Measurements from ENCODE around the gene MTNR1A. TPM values are rescaled to one million over a fixed set of nuclear protein-coding genes. Genes with fewer than 3 reads are reported as not detected.

Gene MTNR1A
- total and polyA plus RNA-seq, 2 donors (not counting 1 experiment from before 2014, with no cell fraction given), result not detected

DNA sequence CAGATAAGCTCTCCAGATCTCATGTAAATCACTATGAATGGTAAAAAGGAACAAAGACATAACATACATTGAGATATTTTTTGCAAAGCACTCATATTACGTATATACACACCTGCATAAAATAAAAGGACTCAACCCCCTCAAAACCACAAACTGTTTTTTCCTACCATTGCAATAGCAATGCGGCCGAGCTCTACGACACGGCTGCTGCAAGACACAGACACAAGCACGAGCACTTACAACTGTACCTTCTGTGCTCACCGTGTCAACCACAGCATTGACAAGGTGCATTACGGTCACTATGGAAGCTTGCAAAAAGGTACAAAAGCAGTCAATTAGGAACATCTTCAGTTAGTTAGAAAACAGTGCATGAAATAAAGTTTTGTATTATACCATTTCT is 37.1 kb upstream of the MTNR1A start:
- Histone ChIP-seq H3K9me3 (ENCODE audit: control extremely low read depth in 1 of 3, control insufficient read depth in 2 of 3, insufficient read depth in 1 of 3, low read length in 2 of 3) (peaks cover 0 to 4% (median 0%) of the 10 kb centered on the region in 3 donors), H3K4me3 (ENCODE audit: control extremely low read depth in 1 of 5, extremely low read depth in 1 of 5, insufficient read depth in 1 of 5, low read depth in 2 of 5, low read length in 4 of 5) (no peak overlapping the region), H4K20me1 (ENCODE audit: control insufficient read depth, insufficient read depth, low read length, poor library complexity, severe bottlenecking) (no peaks in the 10 kb centered on the region), H2AFZ (ENCODE audit: insufficient read depth, low read depth, low read length, poor library complexity, severe bottlenecking) (no peak overlapping the region), H3K4me1 (ENCODE audit: control insufficient read depth in 2 of 2, insufficient read depth in 2 of 2, low read length in 2 of 2) (no peaks in the 10 kb centered on the region), H3K79me2 (ENCODE audit: control insufficient read depth, insufficient read depth, low read length) (no peaks in the 10 kb centered on the region), H3K36me3 (replicated peaks in 1 of 2; ENCODE audit: control extremely low read depth in 1 of 2, control insufficient read depth in 1 of 2, extremely low read depth in 1 of 2, insufficient read depth in 2 of 2, low read length in 1 of 2) (no peaks in the 10 kb centered on the region), H3K9ac (ENCODE audit: low read length) (no peak overlapping the region), H3K27ac (ENCODE audit: low read length in 2 of 2) (no peak overlapping the region), H3K27me3 (replicated peaks in 1 of 4; ENCODE audit: control extremely low read depth in 1 of 4, control insufficient read depth in 3 of 4, insufficient read depth in 4 of 4, low read length in 3 of 4) (no peaks in the 10 kb centered on the region), H3K4me2 (replicated peaks; ENCODE audit: low read depth, low read length, poor library complexity, severe bottlenecking) (no peak overlapping the region)
- CTCF ChIA-PET, result no interaction called here
- ATAC-seq (ENCODE audit: low read depth) (no peak), DNase-seq (no peak)
- H3K9me3 Mint-ChIP-seq (ENCODE audit: insufficient read depth), result no peaks in the 10 kb centered on the region
- TF ChIP-seq, protein P1, sequence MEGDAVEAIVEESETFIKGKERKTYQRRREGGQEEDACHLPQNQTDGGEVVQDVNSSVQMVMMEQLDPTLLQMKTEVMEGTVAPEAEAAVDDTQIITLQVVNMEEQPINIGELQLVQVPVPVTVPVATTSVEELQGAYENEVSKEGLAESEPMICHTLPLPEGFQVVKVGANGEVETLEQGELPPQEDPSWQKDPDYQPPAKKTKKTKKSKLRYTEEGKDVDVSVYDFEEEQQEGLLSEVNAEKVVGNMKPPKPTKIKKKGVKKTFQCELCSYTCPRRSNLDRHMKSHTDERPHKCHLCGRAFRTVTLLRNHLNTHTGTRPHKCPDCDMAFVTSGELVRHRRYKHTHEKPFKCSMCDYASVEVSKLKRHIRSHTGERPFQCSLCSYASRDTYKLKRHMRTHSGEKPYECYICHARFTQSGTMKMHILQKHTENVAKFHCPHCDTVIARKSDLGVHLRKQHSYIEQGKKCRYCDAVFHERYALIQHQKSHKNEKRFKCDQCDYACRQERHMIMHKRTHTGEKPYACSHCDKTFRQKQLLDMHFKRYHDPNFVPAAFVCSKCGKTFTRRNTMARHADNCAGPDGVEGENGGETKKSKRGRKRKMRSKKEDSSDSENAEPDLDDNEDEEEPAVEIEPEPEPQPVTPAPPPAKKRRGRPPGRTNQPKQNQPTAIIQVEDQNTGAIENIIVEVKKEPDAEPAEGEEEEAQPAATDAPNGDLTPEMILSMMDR (IDR thresholded peaks at IDR 0.05), result no peak
- no peak for TF ChIP-seq EZH2 (IDR thresholded peaks at IDR 0.05; ENCODE audit: borderline replicate concordance, insufficient read depth, low read depth, low read length, poor library complexity, severe bottlenecking)
- intact Hi-C loops (cut with micrococcal nuclease), result no loop called here
- 88% methylated on average over 7 of the region's 8 CpGs for WGBS (ENCODE audit: insufficient coverage)
- no peaks in the 10 kb centered on the region for H3K4me1 Mint-ChIP-seq
- H3K4me3 Mint-ChIP-seq, result no peak overlapping the region
- no peak overlapping the region for H3K27ac Mint-ChIP-seq
- POLR2A ChIA-PET, result no interaction called here
- H3K27me3 Mint-ChIP-seq, result no peaks in the 10 kb centered on the region

DNA sequence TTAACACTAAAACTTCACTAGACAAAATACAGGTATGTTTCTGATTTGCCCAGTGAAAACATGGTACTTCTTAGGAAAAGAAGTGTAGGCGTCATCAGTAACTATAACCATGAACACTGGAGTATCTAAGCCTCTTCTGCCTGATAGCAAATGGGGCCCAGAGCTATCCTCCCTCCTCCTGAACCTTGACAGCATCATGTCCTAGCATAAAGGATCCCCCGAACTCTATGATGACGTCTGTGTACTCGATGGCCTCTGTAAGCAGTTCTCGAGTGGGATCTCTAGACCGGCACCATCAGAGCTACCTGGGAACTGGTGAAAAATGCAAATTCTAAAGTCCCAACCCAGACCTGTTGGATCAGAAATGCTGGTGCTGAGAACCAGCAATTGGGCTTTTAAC is 36.3 kb upstream of the MTNR1A start:
- Histone ChIP-seq H3K27me3 (replicated peaks in 1 of 4; ENCODE audit: control extremely low read depth in 1 of 4, control insufficient read depth in 3 of 4, insufficient read depth in 4 of 4, low read length in 3 of 4) (no peaks in the 10 kb centered on the region), H3K27ac (ENCODE audit: low read length in 2 of 2) (no peak overlapping the region), H3K36me3 (replicated peaks in 1 of 2; ENCODE audit: control extremely low read depth in 1 of 2, control insufficient read depth in 1 of 2, extremely low read depth in 1 of 2, insufficient read depth in 2 of 2, low read length in 1 of 2) (no peaks in the 10 kb centered on the region), H3K79me2 (ENCODE audit: control insufficient read depth, insufficient read depth, low read length) (no peaks in the 10 kb centered on the region), H3K4me3 (ENCODE audit: control extremely low read depth in 1 of 5, extremely low read depth in 1 of 5, insufficient read depth in 1 of 5, low read depth in 2 of 5, low read length in 4 of 5) (no peak overlapping the region), H4K20me1 (ENCODE audit: control insufficient read depth, insufficient read depth, low read length, poor library complexity, severe bottlenecking) (no peaks in the 10 kb centered on the region), H2AFZ (ENCODE audit: insufficient read depth, low read depth, low read length, poor library complexity, severe bottlenecking) (no peak overlapping the region), H3K9me3 (ENCODE audit: control extremely low read depth in 1 of 3, control insufficient read depth in 2 of 3, insufficient read depth in 1 of 3, low read length in 2 of 3) (peaks cover 0 to 4% (median 0%) of the 10 kb centered on the region in 3 donors), H3K4me1 (ENCODE audit: control insufficient read depth in 2 of 2, insufficient read depth in 2 of 2, low read length in 2 of 2) (no peaks in the 10 kb centered on the region), H3K4me2 (replicated peaks; ENCODE audit: low read depth, low read length, poor library complexity, severe bottlenecking) (no peak overlapping the region), H3K9ac (ENCODE audit: low read length) (no peak overlapping the region)
- Mint-ChIP-seq H3K9me3 (ENCODE audit: insufficient read depth) (no peaks in the 10 kb centered on the region), H3K4me3 (no peak overlapping the region), H3K27me3 (no peaks in the 10 kb centered on the region), H3K4me1 (no peaks in the 10 kb centered on the region), H3K27ac (no peak overlapping the region)
- ChIA-PET CTCF (interaction anchor here (0.7 kb wide), 1 partner anchor 515 kb away, joined by 3 read pairs; no protein-coding TSS in a partner anchor), POLR2A (no interaction called here)
- WGBS (ENCODE audit: insufficient coverage), result 96% methylated on average over 5 of the region's 6 CpGs
- no peak for TF ChIP-seq EZH2 (IDR thresholded peaks at IDR 0.05; ENCODE audit: borderline replicate concordance, insufficient read depth, low read depth, low read length, poor library complexity, severe bottlenecking)
- TF ChIP-seq, protein P1 (IDR thresholded peaks at IDR 0.05), result no peak
- intact Hi-C loops (cut with micrococcal nuclease), result no loop called here
- no peak for ATAC-seq (ENCODE audit: low read depth)
- DNase-seq, result no peak
